ENCODE measurements around the gene PRDM16. TPM values are rescaled to one million over a fixed set of nuclear protein-coding genes. Genes with fewer than 3 reads are reported as not detected.

PRDM16 gene
- total and polyA plus RNA-seq, 2 experiments from 2014 or later, result 0.14 to 0.16 TPM

DNA sequence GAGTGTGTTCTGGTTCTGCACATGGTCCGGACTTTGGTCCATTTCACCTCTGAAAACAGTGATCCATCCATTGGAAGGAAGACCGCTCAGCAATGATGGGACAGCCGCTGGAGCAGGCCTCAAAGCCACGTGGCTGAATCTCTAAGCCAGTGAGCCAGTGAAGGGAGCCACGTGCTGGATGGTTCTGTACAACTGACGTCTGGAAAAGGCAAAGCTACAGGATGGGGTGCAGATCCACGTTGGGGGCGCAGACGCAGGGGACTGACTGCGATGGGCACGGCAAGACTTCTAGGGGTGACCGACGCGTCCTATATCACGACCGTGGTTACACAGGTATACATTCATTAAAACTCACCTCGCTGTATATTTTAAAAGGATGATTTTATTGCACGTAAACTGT, 375.3 kb downstream of the PRDM16 start:
- no peak overlapping the region for H3K27ac ChIP-seq (ENCODE audit: low read depth)

DNA sequence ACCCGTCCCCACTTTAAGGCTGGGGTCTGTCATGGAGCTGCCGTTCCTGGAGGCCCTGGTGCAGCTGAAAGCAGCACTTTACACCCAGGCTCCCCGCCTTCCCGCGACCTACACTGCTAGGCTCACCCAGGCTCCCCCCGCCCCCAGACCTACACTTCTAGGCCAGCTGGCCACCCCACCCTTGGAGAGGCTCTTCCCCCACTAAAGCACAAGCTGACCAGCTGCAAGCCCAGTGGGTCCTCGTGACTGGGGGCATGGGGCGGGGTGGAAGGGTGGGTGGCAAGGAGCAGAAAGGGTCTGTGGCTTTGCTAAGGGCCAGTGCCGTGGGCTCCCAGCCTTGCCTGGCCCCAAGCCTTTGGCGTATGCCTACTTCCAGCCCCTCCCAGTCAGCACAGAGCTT, 375.7 kb downstream of the PRDM16 start:
- Histone ChIP-seq H3K4me3 (no peak overlapping the region), H3K9me2 (ENCODE audit: insufficient read depth) (no peaks in the 10 kb centered on the region), H3K4me1 (ENCODE audit: insufficient read depth) (no peaks in the 10 kb centered on the region), H3K79me2 (replicated peaks; ENCODE audit: insufficient read depth) (no peaks in the 10 kb centered on the region), H3K4me2 (no peak overlapping the region), H4K20me1 (replicated peaks; ENCODE audit: insufficient read depth) (no peaks in the 10 kb centered on the region), H2AFZ (no peak overlapping the region), H3K27ac (ENCODE audit: low read depth) (no peak overlapping the region), H3K36me3 (ENCODE audit: insufficient read depth) (no peaks in the 10 kb centered on the region), H3K27me3 (ENCODE audit: insufficient read depth) (no peaks in the 10 kb centered on the region), H3F3A (replicated peaks; ENCODE audit: low read depth) (no peaks in the 10 kb centered on the region)
- ATAC-seq (no peak), DNase-seq (ENCODE audit: low spot score) (no peak)
- no peaks in the 10 kb centered on the region for H3K9me3 Mint-ChIP-seq
- peaks cover 10% of the 10 kb centered on the region for H3K4me1 Mint-ChIP-seq
- H3K4me3 Mint-ChIP-seq, result no peak overlapping the region
- H3K27ac Mint-ChIP-seq, result no peak overlapping the region
- no peaks in the 10 kb centered on the region for H3K36me3 Mint-ChIP-seq (ENCODE audit: low read depth)
- peaks cover 10% of the 10 kb centered on the region for H3K27me3 Mint-ChIP-seq (ENCODE audit: insufficient read depth, low read depth, poor library complexity)
- TF ChIP-seq EZH2 (IDR thresholded peaks at IDR 0.05; ENCODE audit: low read depth, unreplicated experiment) (no peak), CREB1 (CRISPR knock-in tag; IDR thresholded peaks at IDR 0.05; ENCODE audit: low read depth) (no peak), STAT1 (IDR thresholded peaks at IDR 0.05; ENCODE audit: unreplicated experiment) (no peak), JUNB (IDR thresholded peaks at IDR 0.05; ENCODE audit: unreplicated experiment) (no peak), ZNF114 (CRISPR knock-in tag; IDR thresholded peaks at IDR 0.05) (no peak), EZH2phosphoT487 (IDR thresholded peaks at IDR 0.05; ENCODE audit: unreplicated experiment) (no peak)
- TF ChIP-seq, protein P1, sequence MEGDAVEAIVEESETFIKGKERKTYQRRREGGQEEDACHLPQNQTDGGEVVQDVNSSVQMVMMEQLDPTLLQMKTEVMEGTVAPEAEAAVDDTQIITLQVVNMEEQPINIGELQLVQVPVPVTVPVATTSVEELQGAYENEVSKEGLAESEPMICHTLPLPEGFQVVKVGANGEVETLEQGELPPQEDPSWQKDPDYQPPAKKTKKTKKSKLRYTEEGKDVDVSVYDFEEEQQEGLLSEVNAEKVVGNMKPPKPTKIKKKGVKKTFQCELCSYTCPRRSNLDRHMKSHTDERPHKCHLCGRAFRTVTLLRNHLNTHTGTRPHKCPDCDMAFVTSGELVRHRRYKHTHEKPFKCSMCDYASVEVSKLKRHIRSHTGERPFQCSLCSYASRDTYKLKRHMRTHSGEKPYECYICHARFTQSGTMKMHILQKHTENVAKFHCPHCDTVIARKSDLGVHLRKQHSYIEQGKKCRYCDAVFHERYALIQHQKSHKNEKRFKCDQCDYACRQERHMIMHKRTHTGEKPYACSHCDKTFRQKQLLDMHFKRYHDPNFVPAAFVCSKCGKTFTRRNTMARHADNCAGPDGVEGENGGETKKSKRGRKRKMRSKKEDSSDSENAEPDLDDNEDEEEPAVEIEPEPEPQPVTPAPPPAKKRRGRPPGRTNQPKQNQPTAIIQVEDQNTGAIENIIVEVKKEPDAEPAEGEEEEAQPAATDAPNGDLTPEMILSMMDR (conservative IDR thresholded peaks at IDR 0.05; ENCODE audit: low read depth in 2 of 2), result no peak
- TF ChIP-seq, protein P2, sequence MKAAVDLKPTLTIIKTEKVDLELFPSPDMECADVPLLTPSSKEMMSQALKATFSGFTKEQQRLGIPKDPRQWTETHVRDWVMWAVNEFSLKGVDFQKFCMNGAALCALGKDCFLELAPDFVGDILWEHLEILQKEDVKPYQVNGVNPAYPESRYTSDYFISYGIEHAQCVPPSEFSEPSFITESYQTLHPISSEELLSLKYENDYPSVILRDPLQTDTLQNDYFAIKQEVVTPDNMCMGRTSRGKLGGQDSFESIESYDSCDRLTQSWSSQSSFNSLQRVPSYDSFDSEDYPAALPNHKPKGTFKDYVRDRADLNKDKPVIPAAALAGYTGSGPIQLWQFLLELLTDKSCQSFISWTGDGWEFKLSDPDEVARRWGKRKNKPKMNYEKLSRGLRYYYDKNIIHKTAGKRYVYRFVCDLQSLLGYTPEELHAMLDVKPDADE (IDR thresholded peaks at IDR 0.05), result no peak
- TF ChIP-seq, protein P3, sequence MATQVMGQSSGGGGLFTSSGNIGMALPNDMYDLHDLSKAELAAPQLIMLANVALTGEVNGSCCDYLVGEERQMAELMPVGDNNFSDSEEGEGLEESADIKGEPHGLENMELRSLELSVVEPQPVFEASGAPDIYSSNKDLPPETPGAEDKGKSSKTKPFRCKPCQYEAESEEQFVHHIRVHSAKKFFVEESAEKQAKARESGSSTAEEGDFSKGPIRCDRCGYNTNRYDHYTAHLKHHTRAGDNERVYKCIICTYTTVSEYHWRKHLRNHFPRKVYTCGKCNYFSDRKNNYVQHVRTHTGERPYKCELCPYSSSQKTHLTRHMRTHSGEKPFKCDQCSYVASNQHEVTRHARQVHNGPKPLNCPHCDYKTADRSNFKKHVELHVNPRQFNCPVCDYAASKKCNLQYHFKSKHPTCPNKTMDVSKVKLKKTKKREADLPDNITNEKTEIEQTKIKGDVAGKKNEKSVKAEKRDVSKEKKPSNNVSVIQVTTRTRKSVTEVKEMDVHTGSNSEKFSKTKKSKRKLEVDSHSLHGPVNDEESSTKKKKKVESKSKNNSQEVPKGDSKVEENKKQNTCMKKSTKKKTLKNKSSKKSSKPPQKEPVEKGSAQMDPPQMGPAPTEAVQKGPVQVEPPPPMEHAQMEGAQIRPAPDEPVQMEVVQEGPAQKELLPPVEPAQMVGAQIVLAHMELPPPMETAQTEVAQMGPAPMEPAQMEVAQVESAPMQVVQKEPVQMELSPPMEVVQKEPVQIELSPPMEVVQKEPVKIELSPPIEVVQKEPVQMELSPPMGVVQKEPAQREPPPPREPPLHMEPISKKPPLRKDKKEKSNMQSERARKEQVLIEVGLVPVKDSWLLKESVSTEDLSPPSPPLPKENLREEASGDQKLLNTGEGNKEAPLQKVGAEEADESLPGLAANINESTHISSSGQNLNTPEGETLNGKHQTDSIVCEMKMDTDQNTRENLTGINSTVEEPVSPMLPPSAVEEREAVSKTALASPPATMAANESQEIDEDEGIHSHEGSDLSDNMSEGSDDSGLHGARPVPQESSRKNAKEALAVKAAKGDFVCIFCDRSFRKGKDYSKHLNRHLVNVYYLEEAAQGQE (IDR thresholded peaks at IDR 0.05; ENCODE audit: unreplicated experiment), result no peak

More for the DNA sequence above, 375.3 kb downstream of the PRDM16 start:
- Mint-ChIP-seq H3K27me3 (ENCODE audit: insufficient read depth, low read depth, poor library complexity) (peaks cover 10% of the 10 kb centered on the region), H3K36me3 (ENCODE audit: low read depth) (no peaks in the 10 kb centered on the region), H3K9me3 (no peaks in the 10 kb centered on the region), H3K4me3 (no peak overlapping the region), H3K27ac (no peak overlapping the region), H3K4me1 (peaks cover 10% of the 10 kb centered on the region)
- Histone ChIP-seq H3K4me2 (no peak overlapping the region), H2AFZ (no peak overlapping the region), H4K20me1 (replicated peaks; ENCODE audit: insufficient read depth) (no peaks in the 10 kb centered on the region), H3K4me1 (ENCODE audit: insufficient read depth) (no peaks in the 10 kb centered on the region), H3K4me3 (no peak overlapping the region), H3K79me2 (replicated peaks; ENCODE audit: insufficient read depth) (no peaks in the 10 kb centered on the region), H3F3A (replicated peaks; ENCODE audit: low read depth) (no peaks in the 10 kb centered on the region), H3K9me2 (ENCODE audit: insufficient read depth) (no peaks in the 10 kb centered on the region), H3K27me3 (ENCODE audit: insufficient read depth) (no peaks in the 10 kb centered on the region), H3K36me3 (ENCODE audit: insufficient read depth) (no peaks in the 10 kb centered on the region)
- TF ChIP-seq, protein P3 (IDR thresholded peaks at IDR 0.05; ENCODE audit: unreplicated experiment), result no peak
- TF ChIP-seq POLR2AphosphoS5 (IDR thresholded peaks at IDR 0.05; ENCODE audit: low read depth) (no peak), ZNF114 (CRISPR knock-in tag; IDR thresholded peaks at IDR 0.05) (no peak)
- ATAC-seq (no peak), DNase-seq (ENCODE audit: low spot score) (no peak)

Data from GM23338 (cell line).